ENCODE measurements around the gene ARHGAP26. TPM values are rescaled to one million over a fixed set of nuclear protein-coding genes. Genes with fewer than 3 reads are reported as not detected.

Gene ARHGAP26
- total and polyA plus RNA-seq, 4 donors: 1.8 to 16.7 (median 4.1) TPM

DNA sequence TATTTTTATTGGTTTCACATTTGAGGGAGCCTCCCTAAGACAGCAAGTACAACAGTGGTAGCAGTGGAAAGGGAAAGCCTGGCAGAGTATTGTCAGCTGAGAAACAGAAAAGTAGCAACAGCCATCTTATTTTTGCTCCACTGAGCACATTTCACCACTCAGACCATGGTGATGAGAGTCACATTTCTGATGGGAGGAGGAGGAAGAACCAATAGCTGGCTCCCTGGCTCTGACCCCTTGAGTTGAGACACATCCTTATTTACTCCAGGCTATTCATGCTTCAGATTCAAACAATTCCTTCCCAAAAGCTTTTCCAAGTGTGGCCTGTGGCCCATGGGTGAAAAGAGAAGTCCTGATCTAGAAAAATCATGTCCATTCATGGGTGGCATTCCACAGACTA lies 236.3 kb downstream of the ARHGAP26 start:
- Histone ChIP-seq H3K9ac (ENCODE audit: low read depth in 1 of 2, low read length in 2 of 2) (no peak overlapping the region), H3K36me3 (ENCODE audit: control insufficient read depth in 4 of 4, insufficient read depth in 3 of 4, low read depth in 1 of 4, low read length in 3 of 4) (no peaks in the 10 kb centered on the region), H3K4me3 (ENCODE audit: low read depth in 1 of 3, low read length in 3 of 3) (no peak overlapping the region), H3K4me1 (ENCODE audit: control insufficient read depth in 4 of 4, insufficient read depth in 4 of 4, low read length in 3 of 4) (peaks cover 0 to 14% (median 4%) of the 10 kb centered on the region in 4 donors), H3K9me3 (ENCODE audit: control insufficient read depth in 4 of 4, low read length in 3 of 4) (no peaks in the 10 kb centered on the region), H3K27ac (ENCODE audit: low read depth in 1 of 2, low read length in 2 of 2) (no peak overlapping the region), H3K27me3 (ENCODE audit: control insufficient read depth in 4 of 4, insufficient read depth in 4 of 4, low read length in 3 of 4) (no peaks in the 10 kb centered on the region)
- no peak for DNase-seq (ENCODE audit: low spot score)
- TF ChIP-seq NR2F2 (IDR thresholded peaks at IDR 0.05) (no peak), SP1 (IDR thresholded peaks at IDR 0.05) (no peak), FOXA2 (IDR thresholded peaks at IDR 0.05) (no peak), FOXA1 (IDR thresholded peaks at IDR 0.05) (no peak), HNF4A (conservative IDR thresholded peaks at IDR 0.05) (no peak)
- TF ChIP-seq, protein P1, sequence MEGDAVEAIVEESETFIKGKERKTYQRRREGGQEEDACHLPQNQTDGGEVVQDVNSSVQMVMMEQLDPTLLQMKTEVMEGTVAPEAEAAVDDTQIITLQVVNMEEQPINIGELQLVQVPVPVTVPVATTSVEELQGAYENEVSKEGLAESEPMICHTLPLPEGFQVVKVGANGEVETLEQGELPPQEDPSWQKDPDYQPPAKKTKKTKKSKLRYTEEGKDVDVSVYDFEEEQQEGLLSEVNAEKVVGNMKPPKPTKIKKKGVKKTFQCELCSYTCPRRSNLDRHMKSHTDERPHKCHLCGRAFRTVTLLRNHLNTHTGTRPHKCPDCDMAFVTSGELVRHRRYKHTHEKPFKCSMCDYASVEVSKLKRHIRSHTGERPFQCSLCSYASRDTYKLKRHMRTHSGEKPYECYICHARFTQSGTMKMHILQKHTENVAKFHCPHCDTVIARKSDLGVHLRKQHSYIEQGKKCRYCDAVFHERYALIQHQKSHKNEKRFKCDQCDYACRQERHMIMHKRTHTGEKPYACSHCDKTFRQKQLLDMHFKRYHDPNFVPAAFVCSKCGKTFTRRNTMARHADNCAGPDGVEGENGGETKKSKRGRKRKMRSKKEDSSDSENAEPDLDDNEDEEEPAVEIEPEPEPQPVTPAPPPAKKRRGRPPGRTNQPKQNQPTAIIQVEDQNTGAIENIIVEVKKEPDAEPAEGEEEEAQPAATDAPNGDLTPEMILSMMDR (IDR thresholded peaks at IDR 0.05; ENCODE audit: low read depth, low read length, missing input control): no peak
- TF ChIP-seq, protein P2, sequence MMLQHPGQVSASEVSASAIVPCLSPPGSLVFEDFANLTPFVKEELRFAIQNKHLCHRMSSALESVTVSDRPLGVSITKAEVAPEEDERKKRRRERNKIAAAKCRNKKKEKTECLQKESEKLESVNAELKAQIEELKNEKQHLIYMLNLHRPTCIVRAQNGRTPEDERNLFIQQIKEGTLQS (IDR thresholded peaks at IDR 0.05): no peak

DNA sequence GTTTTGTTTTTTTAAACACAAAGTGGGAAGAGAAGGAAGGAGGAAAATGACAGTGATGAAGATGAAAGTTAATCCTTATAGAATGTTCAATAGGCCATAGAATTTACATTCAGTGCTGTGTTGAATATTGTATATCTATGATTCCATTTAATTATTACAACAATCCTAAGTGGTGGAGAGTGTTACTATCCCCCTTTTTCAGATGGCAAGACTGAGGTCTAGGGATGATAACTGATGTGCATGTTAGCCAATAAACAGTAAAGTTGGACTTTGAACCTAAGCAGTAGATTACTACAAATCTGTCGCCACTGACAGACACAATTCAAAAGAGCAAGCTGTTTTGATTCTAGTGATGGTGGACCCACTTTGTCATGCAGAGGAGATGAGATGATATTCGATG lies 237.9 kb downstream of the ARHGAP26 start:
- Histone ChIP-seq H3K27me3 (ENCODE audit: control insufficient read depth in 4 of 4, insufficient read depth in 4 of 4, low read length in 3 of 4) (no peaks in the 10 kb centered on the region), H3K9ac (ENCODE audit: low read depth in 1 of 2, low read length in 2 of 2) (no peak overlapping the region), H3K36me3 (ENCODE audit: control insufficient read depth in 4 of 4, insufficient read depth in 3 of 4, low read depth in 1 of 4, low read length in 3 of 4) (no peaks in the 10 kb centered on the region), H3K4me1 (ENCODE audit: control insufficient read depth in 4 of 4, insufficient read depth in 4 of 4, low read length in 3 of 4) (peaks cover 0 to 8% (median 0%) of the 10 kb centered on the region in 4 donors), H3K9me3 (ENCODE audit: control insufficient read depth in 4 of 4, low read length in 3 of 4) (no peaks in the 10 kb centered on the region), H3K4me3 (ENCODE audit: low read depth in 1 of 3, low read length in 3 of 3) (no peak overlapping the region), H3K27ac (ENCODE audit: low read depth in 1 of 2, low read length in 2 of 2) (no peak overlapping the region)
- 84% methylated on average over 2 of the region's 2 CpGs for WGBS
- DNase-seq (ENCODE audit: low spot score): no peak
- TF ChIP-seq HNF4A (conservative IDR thresholded peaks at IDR 0.05) (peak in 1 of 2 donors; percentile 30), HNF4G (IDR thresholded peaks at IDR 0.05) (no peak)

DNA sequence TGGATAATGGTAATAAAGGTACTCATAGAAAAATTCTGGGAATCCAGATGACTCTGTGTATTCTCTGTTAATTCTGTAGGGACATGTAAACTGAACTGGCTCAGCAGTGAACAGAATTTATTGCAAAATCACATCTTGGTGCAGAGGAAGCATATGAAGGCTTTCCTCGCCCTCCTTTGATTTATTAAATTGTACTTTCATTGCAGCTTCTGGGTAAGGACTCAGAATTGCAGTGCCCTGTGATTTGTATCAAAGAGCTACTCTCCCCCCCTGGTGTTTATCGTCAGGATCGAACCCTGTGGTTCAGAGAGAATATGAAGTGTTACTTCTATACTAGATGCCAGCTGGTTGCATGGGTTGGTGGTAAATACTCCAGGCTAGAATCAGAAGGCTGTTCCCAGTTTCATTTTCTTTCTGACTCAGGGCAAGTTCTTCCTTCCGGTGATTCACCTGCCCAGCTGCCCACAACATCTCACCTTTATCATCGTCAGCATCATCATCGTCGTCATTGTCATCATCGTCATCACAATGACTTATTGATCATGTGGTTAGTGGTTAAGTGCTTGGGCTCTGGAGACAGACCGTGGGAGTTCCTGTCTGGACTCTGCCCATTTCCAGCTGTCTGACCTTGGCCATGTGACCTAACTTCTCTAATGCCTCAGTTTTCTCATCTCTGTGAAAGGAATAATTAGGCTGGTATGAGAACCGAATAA lies 238.8 kb downstream of the ARHGAP26 start:
- Histone ChIP-seq H3K9ac (ENCODE audit: low read depth in 1 of 2, low read length in 2 of 2) (no peak overlapping the region), H3K27me3 (ENCODE audit: control insufficient read depth in 4 of 4, insufficient read depth in 4 of 4, low read length in 3 of 4) (no peaks in the 10 kb centered on the region), H3K4me3 (ENCODE audit: low read depth in 1 of 3, low read length in 3 of 3) (no peak overlapping the region), H3K36me3 (ENCODE audit: control insufficient read depth in 4 of 4, insufficient read depth in 3 of 4, low read depth in 1 of 4, low read length in 3 of 4) (no peaks in the 10 kb centered on the region), H3K9me3 (ENCODE audit: control insufficient read depth in 4 of 4, low read length in 3 of 4) (no peaks in the 10 kb centered on the region), H3K27ac (ENCODE audit: low read depth in 1 of 2, low read length in 2 of 2) (no peak overlapping the region), H3K4me1 (ENCODE audit: control insufficient read depth in 4 of 4, insufficient read depth in 4 of 4, low read length in 3 of 4) (peaks cover 0 to 2% (median 0%) of the 10 kb centered on the region in 4 donors)
- no peak for DNase-seq (ENCODE audit: low spot score)
- WGBS: 76% methylated on average over 10 of the region's 10 CpGs
- no peak for TF ChIP-seq HNF4A (conservative IDR thresholded peaks at IDR 0.05)
- TF ChIP-seq GABPA (IDR thresholded peaks at IDR 0.05 in 1 of 2, conservative IDR thresholded peaks at IDR 0.05 in 1 of 2): no peak
- TF ChIP-seq FOXA1 (IDR thresholded peaks at IDR 0.05): no peak
- TF ChIP-seq, protein P3, sequence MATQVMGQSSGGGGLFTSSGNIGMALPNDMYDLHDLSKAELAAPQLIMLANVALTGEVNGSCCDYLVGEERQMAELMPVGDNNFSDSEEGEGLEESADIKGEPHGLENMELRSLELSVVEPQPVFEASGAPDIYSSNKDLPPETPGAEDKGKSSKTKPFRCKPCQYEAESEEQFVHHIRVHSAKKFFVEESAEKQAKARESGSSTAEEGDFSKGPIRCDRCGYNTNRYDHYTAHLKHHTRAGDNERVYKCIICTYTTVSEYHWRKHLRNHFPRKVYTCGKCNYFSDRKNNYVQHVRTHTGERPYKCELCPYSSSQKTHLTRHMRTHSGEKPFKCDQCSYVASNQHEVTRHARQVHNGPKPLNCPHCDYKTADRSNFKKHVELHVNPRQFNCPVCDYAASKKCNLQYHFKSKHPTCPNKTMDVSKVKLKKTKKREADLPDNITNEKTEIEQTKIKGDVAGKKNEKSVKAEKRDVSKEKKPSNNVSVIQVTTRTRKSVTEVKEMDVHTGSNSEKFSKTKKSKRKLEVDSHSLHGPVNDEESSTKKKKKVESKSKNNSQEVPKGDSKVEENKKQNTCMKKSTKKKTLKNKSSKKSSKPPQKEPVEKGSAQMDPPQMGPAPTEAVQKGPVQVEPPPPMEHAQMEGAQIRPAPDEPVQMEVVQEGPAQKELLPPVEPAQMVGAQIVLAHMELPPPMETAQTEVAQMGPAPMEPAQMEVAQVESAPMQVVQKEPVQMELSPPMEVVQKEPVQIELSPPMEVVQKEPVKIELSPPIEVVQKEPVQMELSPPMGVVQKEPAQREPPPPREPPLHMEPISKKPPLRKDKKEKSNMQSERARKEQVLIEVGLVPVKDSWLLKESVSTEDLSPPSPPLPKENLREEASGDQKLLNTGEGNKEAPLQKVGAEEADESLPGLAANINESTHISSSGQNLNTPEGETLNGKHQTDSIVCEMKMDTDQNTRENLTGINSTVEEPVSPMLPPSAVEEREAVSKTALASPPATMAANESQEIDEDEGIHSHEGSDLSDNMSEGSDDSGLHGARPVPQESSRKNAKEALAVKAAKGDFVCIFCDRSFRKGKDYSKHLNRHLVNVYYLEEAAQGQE (IDR thresholded peaks at IDR 0.05): no peak
- TF ChIP-seq RXRA (IDR thresholded peaks at IDR 0.05): no peak
- no peak for TF ChIP-seq TAF1 (conservative IDR thresholded peaks at IDR 0.05)
- TF ChIP-seq, protein P4, sequence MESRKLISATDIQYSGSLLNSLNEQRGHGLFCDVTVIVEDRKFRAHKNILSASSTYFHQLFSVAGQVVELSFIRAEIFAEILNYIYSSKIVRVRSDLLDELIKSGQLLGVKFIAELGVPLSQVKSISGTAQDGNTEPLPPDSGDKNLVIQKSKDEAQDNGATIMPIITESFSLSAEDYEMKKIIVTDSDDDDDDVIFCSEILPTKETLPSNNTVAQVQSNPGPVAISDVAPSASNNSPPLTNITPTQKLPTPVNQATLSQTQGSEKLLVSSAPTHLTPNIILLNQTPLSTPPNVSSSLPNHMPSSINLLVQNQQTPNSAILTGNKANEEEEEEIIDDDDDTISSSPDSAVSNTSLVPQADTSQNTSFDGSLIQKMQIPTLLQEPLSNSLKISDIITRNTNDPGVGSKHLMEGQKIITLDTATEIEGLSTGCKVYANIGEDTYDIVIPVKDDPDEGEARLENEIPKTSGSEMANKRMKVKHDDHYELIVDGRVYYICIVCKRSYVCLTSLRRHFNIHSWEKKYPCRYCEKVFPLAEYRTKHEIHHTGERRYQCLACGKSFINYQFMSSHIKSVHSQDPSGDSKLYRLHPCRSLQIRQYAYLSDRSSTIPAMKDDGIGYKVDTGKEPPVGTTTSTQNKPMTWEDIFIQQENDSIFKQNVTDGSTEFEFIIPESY (IDR thresholded peaks at IDR 0.05): no peak
- TF ChIP-seq RAD21 (IDR thresholded peaks at IDR 0.05): peak; percentile 17 to 30
- no peak for TF ChIP-seq FOXA2 (IDR thresholded peaks at IDR 0.05)
- TF ChIP-seq YY1 (IDR thresholded peaks at IDR 0.05): no peak
- TF ChIP-seq, protein P1 (IDR thresholded peaks at IDR 0.05; ENCODE audit: low read depth, low read length, missing input control): no peak
- TF ChIP-seq HNF4G (IDR thresholded peaks at IDR 0.05): no peak
- TF ChIP-seq JUND (IDR thresholded peaks at IDR 0.05): peak; percentile 59 to 77

Data from liver (tissue), 9 donors.